ENCODE results near the gene SSC5D.
"Not testable (repeated sequence)": the region's sequence is repeated elsewhere in the genome, so short reads cannot be mapped to it uniquely, and the experiment has no call there.

SSC5D gene

GRCh38 chr19:55488986-55489710 lies 912 bp downstream of the SSC5D start:
- DNase-seq: no peak

GRCh38 chr19:55489711-55490477 lies 1.7 kb downstream of the SSC5D start:
- no peak for DNase-seq

GRCh38 chr19:55490478-55491432 lies 2.5 kb downstream of the SSC5D start:
- DNase-seq: no peak

- DNase-seq: no peak
Measured at GRCh38 chr19:55491546-55492360, 3.5 kb downstream of the SSC5D start.

- DNase-seq: peak; percentile 53
Measured at GRCh38 chr19:55492362-55492944, 4.2 kb downstream of the SSC5D start.

- DNase-seq: no peak
Measured at GRCh38 chr19:55493052-55493644, 4.9 kb downstream of the SSC5D start.

GRCh38 chr19:55493645-55494171 lies 5.5 kb downstream of the SSC5D start:
- DNase-seq: no peak

GRCh38 chr19:55494172-55494761 lies 6.0 kb downstream of the SSC5D start:
- DNase-seq: no peak

- DNase-seq: no peak
Measured at GRCh38 chr19:55495646-55496349, 7.6 kb downstream of the SSC5D start.

- DNase-seq: not testable (repeated sequence)
Measured at GRCh38 chr19:55496820-55497219, 8.6 kb downstream of the SSC5D start.

- DNase-seq: no peak
Measured at GRCh38 chr19:55497763-55498162, 9.5 kb downstream of the SSC5D start.

GRCh38 chr19:55498246-55498840 lies 10.1 kb downstream of the SSC5D start:
- DNase-seq: no peak

- DNase-seq: no peak
Measured at GRCh38 chr19:55500368-55500952, 12.2 kb downstream of the SSC5D start.

- no peak for DNase-seq
Measured at GRCh38 chr19:55502197-55502952, 14.1 kb downstream of the SSC5D start.

GRCh38 chr19:55503157-55503501 lies 14.9 kb downstream of the SSC5D start:
- no peak for DNase-seq

- DNase-seq: peak; percentile 76
Measured at GRCh38 chr19:55503502-55504251, 15.4 kb downstream of the SSC5D start.

GRCh38 chr19:55504252-55504603 lies 16.0 kb downstream of the SSC5D start:
- no peak for DNase-seq

GRCh38 chr19:55504981-55505380 lies 16.7 kb downstream of the SSC5D start:
- DNase-seq: no peak

Measured in NCI-H1436 (cell line).